Measurements from ENCODE around the gene AGBL2.
"Not testable (repeated sequence)": the region's sequence is repeated elsewhere in the genome, so short reads cannot be mapped to it uniquely, and the experiment has no call there.

AGBL2 gene

DNA sequence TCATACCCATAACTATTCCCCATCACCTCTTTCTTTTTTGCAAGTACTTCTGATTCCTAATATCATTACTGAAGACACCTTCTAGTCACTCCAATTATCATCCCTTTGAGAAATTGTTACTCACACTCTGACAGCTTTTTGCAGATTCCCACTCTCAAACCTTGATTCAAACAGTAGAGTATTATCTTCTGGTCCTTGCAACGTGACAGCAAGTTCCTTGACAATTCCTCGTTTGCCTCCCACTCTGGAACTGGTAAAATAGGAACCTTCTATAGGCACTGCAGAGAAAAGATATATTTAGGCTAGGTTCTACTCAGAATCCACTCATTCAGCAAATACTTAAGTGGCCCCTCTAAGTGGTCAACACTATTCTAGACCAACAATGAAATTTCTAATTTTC lies 23.2 kb downstream of the AGBL2 start:
- no peaks in the 10 kb centered on the region for H3K36me3 ChIP-seq (ENCODE audit: control insufficient read depth in 2 of 2, insufficient read depth in 2 of 2, low read length in 2 of 2)

GRCh38 chr11:47689480-47689879 lies 25.7 kb downstream of the AGBL2 start:
- Histone ChIP-seq H3K9ac (ENCODE audit: low read depth in 1 of 2, low read length in 2 of 2) (no peak overlapping the region), H3K4me1 (ENCODE audit: control insufficient read depth in 2 of 2, insufficient read depth in 2 of 2, low read length in 2 of 2) (peaks cover 0 to 13% of the 10 kb centered on the region in 2 donors), H3K36me3 (ENCODE audit: control insufficient read depth in 2 of 2, insufficient read depth in 2 of 2, low read length in 2 of 2) (no peaks in the 10 kb centered on the region), H3K27ac (ENCODE audit: low read depth in 2 of 2, low read length in 2 of 2) (peak overlapping the region in 1 of 2 donors; percentile 48), H3K27me3 (ENCODE audit: control insufficient read depth in 2 of 2, insufficient read depth in 2 of 2, low read length in 2 of 2) (no peaks in the 10 kb centered on the region), H3K9me3 (ENCODE audit: control insufficient read depth in 2 of 2, low read length in 2 of 2) (no peaks in the 10 kb centered on the region), H3K4me3 (ENCODE audit: low read length in 2 of 2) (no peak overlapping the region)

More for the DNA sequence above, 23.2 kb downstream of the AGBL2 start:
- Histone ChIP-seq H3K4me3 (ENCODE audit: low read length in 2 of 2) (no peak overlapping the region), H3K27ac (ENCODE audit: low read depth in 2 of 2, low read length in 2 of 2) (no peak overlapping the region), H3K9me3 (ENCODE audit: control insufficient read depth in 2 of 2, low read length in 2 of 2) (no peaks in the 10 kb centered on the region), H3K27me3 (ENCODE audit: control insufficient read depth in 2 of 2, insufficient read depth in 2 of 2, low read length in 2 of 2) (no peaks in the 10 kb centered on the region), H3K4me1 (ENCODE audit: control insufficient read depth in 2 of 2, insufficient read depth in 2 of 2, low read length in 2 of 2) (peaks cover 0 to 13% of the 10 kb centered on the region in 2 donors), H3K9ac (ENCODE audit: low read depth in 1 of 2, low read length in 2 of 2) (no peak overlapping the region)

GRCh38 chr11:47688991-47689390 lies 26.2 kb downstream of the AGBL2 start:
- Histone ChIP-seq H3K27ac (ENCODE audit: low read depth in 2 of 2, low read length in 2 of 2) (peak overlapping the region; percentile 44 to 65), H3K4me3 (ENCODE audit: low read length in 2 of 2) (no peak overlapping the region), H3K36me3 (ENCODE audit: control insufficient read depth in 2 of 2, insufficient read depth in 2 of 2, low read length in 2 of 2) (no peaks in the 10 kb centered on the region), H3K9me3 (ENCODE audit: control insufficient read depth in 2 of 2, low read length in 2 of 2) (no peaks in the 10 kb centered on the region), H3K9ac (ENCODE audit: low read depth in 1 of 2, low read length in 2 of 2) (no peak overlapping the region), H3K27me3 (ENCODE audit: control insufficient read depth in 2 of 2, insufficient read depth in 2 of 2, low read length in 2 of 2) (no peaks in the 10 kb centered on the region), H3K4me1 (ENCODE audit: control insufficient read depth in 2 of 2, insufficient read depth in 2 of 2, low read length in 2 of 2) (peaks cover 0 to 13% of the 10 kb centered on the region in 2 donors)

DNA sequence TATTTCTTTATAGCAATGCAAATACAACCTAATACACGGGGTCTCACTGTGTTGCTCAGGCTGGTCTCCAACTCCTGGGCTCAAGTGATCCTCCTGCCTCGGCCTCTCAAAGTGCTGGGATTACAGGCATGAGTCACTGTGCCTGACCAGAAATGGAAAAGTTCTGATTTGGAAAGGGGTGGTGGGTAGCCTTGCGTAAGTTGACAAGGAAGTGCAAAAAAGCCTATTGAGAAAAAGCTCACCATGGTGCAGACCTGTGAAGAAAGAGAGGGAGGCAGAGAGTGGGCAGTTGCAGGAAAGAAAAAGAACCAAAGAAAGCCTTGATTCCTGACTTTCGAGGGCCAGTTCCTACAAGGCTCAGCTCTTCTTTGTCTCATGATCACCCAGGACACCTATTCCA lies 27.1 kb downstream of the AGBL2 start:
- H3K9ac ChIP-seq (ENCODE audit: low read depth in 1 of 2, low read length in 2 of 2), result no peak overlapping the region
- no peaks in the 10 kb centered on the region for H3K9me3 ChIP-seq (ENCODE audit: control insufficient read depth in 2 of 2, low read length in 2 of 2)
- H3K27ac ChIP-seq (ENCODE audit: low read depth in 2 of 2, low read length in 2 of 2), result peak overlapping the region in 1 of 2 donors; percentile 44
- H3K27me3 ChIP-seq (ENCODE audit: control insufficient read depth in 2 of 2, insufficient read depth in 2 of 2, low read length in 2 of 2), result no peaks in the 10 kb centered on the region
- no peaks in the 10 kb centered on the region for H3K36me3 ChIP-seq (ENCODE audit: control insufficient read depth in 2 of 2, insufficient read depth in 2 of 2, low read length in 2 of 2)
- no peak overlapping the region for H3K4me3 ChIP-seq (ENCODE audit: low read length in 2 of 2)
- H3K4me1 ChIP-seq (ENCODE audit: control insufficient read depth in 2 of 2, insufficient read depth in 2 of 2, low read length in 2 of 2), result peaks cover 0 to 13% of the 10 kb centered on the region in 2 donors

- not testable (repeated sequence) for H3K36me3 ChIP-seq (ENCODE audit: control insufficient read depth in 2 of 2, insufficient read depth in 2 of 2, low read length in 2 of 2); H3K9me3 ChIP-seq (ENCODE audit: control insufficient read depth in 2 of 2, low read length in 2 of 2); H3K4me3 ChIP-seq (ENCODE audit: low read length in 2 of 2); H3K9ac ChIP-seq (ENCODE audit: low read depth in 1 of 2, low read length in 2 of 2); H3K27me3 ChIP-seq (ENCODE audit: control insufficient read depth in 2 of 2, insufficient read depth in 2 of 2, low read length in 2 of 2); H3K27ac ChIP-seq (ENCODE audit: low read depth in 2 of 2, low read length in 2 of 2)
- H3K4me1 ChIP-seq (ENCODE audit: control insufficient read depth in 2 of 2, insufficient read depth in 2 of 2, low read length in 2 of 2), result peaks cover under 1 to 13% of the 10 kb centered on the region in 2 donors
Observed at GRCh38 chr11:47686704-47687103, 28.5 kb downstream of the AGBL2 start.

GRCh38 chr11:47686151-47686550 lies 29.0 kb downstream of the AGBL2 start:
- Histone ChIP-seq H3K4me3 (ENCODE audit: low read length in 2 of 2) (no peak overlapping the region), H3K4me1 (ENCODE audit: control insufficient read depth in 2 of 2, insufficient read depth in 2 of 2, low read length in 2 of 2) (peaks cover 2 to 13% of the 10 kb centered on the region in 2 donors), H3K9ac (ENCODE audit: low read depth in 1 of 2, low read length in 2 of 2) (no peak overlapping the region), H3K27ac (ENCODE audit: low read depth in 2 of 2, low read length in 2 of 2) (no peak overlapping the region), H3K36me3 (ENCODE audit: control insufficient read depth in 2 of 2, insufficient read depth in 2 of 2, low read length in 2 of 2) (no peaks in the 10 kb centered on the region), H3K9me3 (ENCODE audit: control insufficient read depth in 2 of 2, low read length in 2 of 2) (no peaks in the 10 kb centered on the region), H3K27me3 (ENCODE audit: control insufficient read depth in 2 of 2, insufficient read depth in 2 of 2, low read length in 2 of 2) (no peaks in the 10 kb centered on the region)

- H3K27ac ChIP-seq (ENCODE audit: low read depth in 2 of 2, low read length in 2 of 2), result no peak overlapping the region
- no peak overlapping the region for H3K9ac ChIP-seq (ENCODE audit: low read depth in 1 of 2, low read length in 2 of 2)
- H3K4me3 ChIP-seq (ENCODE audit: low read length in 2 of 2), result no peak overlapping the region
- no peaks in the 10 kb centered on the region for H3K4me1 ChIP-seq (ENCODE audit: control insufficient read depth in 2 of 2, insufficient read depth in 2 of 2, low read length in 2 of 2)
- no peaks in the 10 kb centered on the region for H3K27me3 ChIP-seq (ENCODE audit: control insufficient read depth in 2 of 2, insufficient read depth in 2 of 2, low read length in 2 of 2)
- no peaks in the 10 kb centered on the region for H3K36me3 ChIP-seq (ENCODE audit: control insufficient read depth in 2 of 2, insufficient read depth in 2 of 2, low read length in 2 of 2)
- no peaks in the 10 kb centered on the region for H3K9me3 ChIP-seq (ENCODE audit: control insufficient read depth in 2 of 2, low read length in 2 of 2)
Observed at GRCh38 chr11:47675851-47676250, 39.3 kb downstream of the AGBL2 start.

DNA sequence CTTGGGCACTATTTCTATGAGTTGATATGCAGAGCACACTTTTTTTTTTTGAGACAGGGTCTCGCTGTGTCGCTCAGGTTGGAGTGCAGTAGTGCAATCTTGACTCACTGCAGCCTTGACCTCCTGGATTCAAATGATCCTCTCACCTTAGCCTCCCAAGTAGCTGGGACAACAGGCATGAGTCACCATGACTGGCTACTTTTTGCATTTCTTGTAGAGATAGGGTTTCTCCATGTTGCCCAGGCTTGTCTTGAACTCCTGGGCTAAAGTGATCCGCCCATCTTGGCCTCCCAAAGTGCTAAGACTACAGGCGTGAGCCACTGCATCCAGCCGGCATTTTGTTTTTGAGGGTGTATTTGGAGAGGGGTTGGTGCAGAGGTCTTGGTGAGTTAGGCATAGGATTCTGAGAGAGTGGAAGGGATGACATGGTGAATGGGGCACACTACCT lies 42.9 kb downstream of the AGBL2 start:
- Histone ChIP-seq H3K4me1 (ENCODE audit: control insufficient read depth in 2 of 2, insufficient read depth in 2 of 2, low read length in 2 of 2) (no peaks in the 10 kb centered on the region), H3K9me3 (ENCODE audit: control insufficient read depth in 2 of 2, low read length in 2 of 2) (no peaks in the 10 kb centered on the region), H3K27ac (ENCODE audit: low read depth in 2 of 2, low read length in 2 of 2) (no peak overlapping the region), H3K36me3 (ENCODE audit: control insufficient read depth in 2 of 2, insufficient read depth in 2 of 2, low read length in 2 of 2) (no peaks in the 10 kb centered on the region), H3K27me3 (ENCODE audit: control insufficient read depth in 2 of 2, insufficient read depth in 2 of 2, low read length in 2 of 2) (no peaks in the 10 kb centered on the region), H3K9ac (ENCODE audit: low read depth in 1 of 2, low read length in 2 of 2) (no peak overlapping the region), H3K4me3 (ENCODE audit: low read length in 2 of 2) (no peak overlapping the region)

- Histone ChIP-seq H3K27ac (ENCODE audit: low read depth in 2 of 2, low read length in 2 of 2) (no peak overlapping the region), H3K4me3 (ENCODE audit: low read length in 2 of 2) (no peak overlapping the region), H3K4me1 (ENCODE audit: control insufficient read depth in 2 of 2, insufficient read depth in 2 of 2, low read length in 2 of 2) (no peaks in the 10 kb centered on the region), H3K27me3 (ENCODE audit: control insufficient read depth in 2 of 2, insufficient read depth in 2 of 2, low read length in 2 of 2) (no peaks in the 10 kb centered on the region), H3K9ac (ENCODE audit: low read depth in 1 of 2, low read length in 2 of 2) (no peak overlapping the region), H3K9me3 (ENCODE audit: control insufficient read depth in 2 of 2, low read length in 2 of 2) (no peaks in the 10 kb centered on the region), H3K36me3 (ENCODE audit: control insufficient read depth in 2 of 2, insufficient read depth in 2 of 2, low read length in 2 of 2) (no peaks in the 10 kb centered on the region)
Observed at GRCh38 chr11:47669856-47670255, 45.3 kb downstream of the AGBL2 start.

DNA sequence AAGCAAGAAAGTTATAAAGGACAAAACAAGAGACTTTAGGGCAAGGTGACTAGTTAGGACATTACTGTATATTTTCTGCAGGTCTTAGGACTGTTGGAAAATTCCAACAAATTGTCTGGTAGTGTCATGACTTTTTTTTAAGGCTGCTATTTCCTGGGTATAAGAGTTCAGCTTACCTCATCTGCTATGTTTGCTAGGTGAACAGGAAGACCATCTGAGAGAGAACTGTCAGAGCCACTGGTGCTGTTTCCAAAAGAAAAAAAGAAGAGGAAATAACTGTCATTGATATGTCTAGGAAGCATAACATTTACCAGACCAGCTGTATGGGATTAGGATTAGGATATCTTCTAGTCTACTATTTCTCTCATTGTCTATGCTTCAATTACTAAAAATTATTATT lies 46.5 kb downstream of the AGBL2 start:
- H3K4me1 ChIP-seq (ENCODE audit: control insufficient read depth in 2 of 2, insufficient read depth in 2 of 2, low read length in 2 of 2), result no peaks in the 10 kb centered on the region
- H3K9me3 ChIP-seq (ENCODE audit: control insufficient read depth in 2 of 2, low read length in 2 of 2), result no peaks in the 10 kb centered on the region
- H3K27ac ChIP-seq (ENCODE audit: low read depth in 2 of 2, low read length in 2 of 2), result no peak overlapping the region
- H3K27me3 ChIP-seq (ENCODE audit: control insufficient read depth in 2 of 2, insufficient read depth in 2 of 2, low read length in 2 of 2), result no peaks in the 10 kb centered on the region
- no peaks in the 10 kb centered on the region for H3K36me3 ChIP-seq (ENCODE audit: control insufficient read depth in 2 of 2, insufficient read depth in 2 of 2, low read length in 2 of 2)
- H3K9ac ChIP-seq (ENCODE audit: low read depth in 1 of 2, low read length in 2 of 2), result no peak overlapping the region
- no peak overlapping the region for H3K4me3 ChIP-seq (ENCODE audit: low read length in 2 of 2)

- H3K36me3 ChIP-seq (ENCODE audit: control insufficient read depth in 2 of 2, insufficient read depth in 2 of 2, low read length in 2 of 2), result no peaks in the 10 kb centered on the region
Observed at GRCh38 chr11:47667555-47667954, 47.6 kb downstream of the AGBL2 start.

More at GRCh38 chr11:47667555-47667954, 47.6 kb downstream of the AGBL2 start:
- Histone ChIP-seq H3K27ac (ENCODE audit: low read depth in 2 of 2, low read length in 2 of 2) (no peak overlapping the region), H3K27me3 (ENCODE audit: control insufficient read depth in 2 of 2, insufficient read depth in 2 of 2, low read length in 2 of 2) (no peaks in the 10 kb centered on the region), H3K4me3 (ENCODE audit: low read length in 2 of 2) (no peak overlapping the region), H3K4me1 (ENCODE audit: control insufficient read depth in 2 of 2, insufficient read depth in 2 of 2, low read length in 2 of 2) (no peaks in the 10 kb centered on the region), H3K9ac (ENCODE audit: low read depth in 1 of 2, low read length in 2 of 2) (no peak overlapping the region), H3K9me3 (ENCODE audit: control insufficient read depth in 2 of 2, low read length in 2 of 2) (no peaks in the 10 kb centered on the region)

Data from mucosa of rectum (tissue), 2 donors.